Measurements from ENCODE around the gene ELMO1. TPM values are rescaled to one million over a fixed set of nuclear protein-coding genes. Genes with fewer than 3 reads are reported as not detected.

The ELMO1 gene
- total and polyA plus RNA-seq, 2 of the 13 experiments (the other 11 are each of a cell fraction or from before 2014, with no cell fraction given), result 0.11 to 0.17 TPM

- TF ChIP-seq CREB3 (CRISPR knock-in tag; IDR thresholded peaks at IDR 0.05) (peak; percentile 55; the same call in 1 of the 2 replicates), SAFB2 (CRISPR knock-in tag; IDR thresholded peaks at IDR 0.05; ENCODE audit: borderline replicate concordance, low read depth) (no peak), ZNF674 (CRISPR knock-in tag; IDR thresholded peaks at IDR 0.05; ENCODE audit: low read depth) (no peak), SMARCC2 (IDR thresholded peaks at IDR 0.05) (no peak), SPEN (CRISPR knock-in tag; IDR thresholded peaks at IDR 0.05; ENCODE audit: low read depth) (peak; percentile 75; the same call in 1 of the 2 replicates), NKX3-1 (CRISPR knock-in tag; IDR thresholded peaks at IDR 0.05) (peak; percentile 35; the same call in 1 of the 2 replicates), GZF1 (CRISPR knock-in tag; IDR thresholded peaks at IDR 0.05) (0 out of 2 replicates have a peak, but pooled peaks have one; percentile 15), ZBED4 (CRISPR knock-in tag; IDR thresholded peaks at IDR 0.05; ENCODE audit: borderline replicate concordance) (peak; percentile 72; the same call in 1 of the 2 replicates), ZNF18 (CRISPR knock-in tag; IDR thresholded peaks at IDR 0.05; ENCODE audit: insufficient replicate concordance) (peak; percentile 99), HMGXB4 (CRISPR knock-in tag; IDR thresholded peaks at IDR 0.05; ENCODE audit: borderline replicate concordance in 1 of 2, low read depth in 1 of 2) (peak; percentile 38 to 45; a peak in 1 of 4 replicates), ZBTB7A (CRISPR knock-in tag; IDR thresholded peaks at IDR 0.05) (peak; percentile 82), PHF5A (CRISPR knock-in tag; IDR thresholded peaks at IDR 0.05; ENCODE audit: low read depth, unreplicated experiment) (no peak), EEA1 (CRISPR knock-in tag; IDR thresholded peaks at IDR 0.05; ENCODE audit: borderline replicate concordance) (no peak), ISL2 (CRISPR knock-in tag; IDR thresholded peaks at IDR 0.05) (peak; percentile 76; the same call in 1 of the 2 replicates), ZNF160 (CRISPR knock-in tag; IDR thresholded peaks at IDR 0.05) (peak; percentile 72; the same call in 1 of the 2 replicates), ZNF577 (CRISPR knock-in tag; IDR thresholded peaks at IDR 0.05; ENCODE audit: borderline replicate concordance, low read depth) (no peak), MXI1 (IDR thresholded peaks at IDR 0.05; ENCODE audit: borderline replicate concordance, low read depth, low read length) (peak; percentile 46; the same call in 1 of the 3 replicates), ZMYM4 (CRISPR knock-in tag; IDR thresholded peaks at IDR 0.05) (peak; percentile 97), ZNF580 (CRISPR knock-in tag; IDR thresholded peaks at IDR 0.05; ENCODE audit: borderline replicate concordance, low read depth) (peak; percentile 66; the same call in 1 of the 2 replicates)
Observed at GRCh38 chr7:36863901-36864701, 584.6 kb downstream of the ELMO1 start (continued).

Data from HepG2 (cell line).